RKO (cell line): ENCODE measurements around the gene EPGN.

Experiments
- DNase-seq: peaks from one replicate; pipeline ENCODE4 v3.0.0-alpha.2; 2016; ENCODE audit warnings: low spot score

EPGN gene

GRCh38 chr4:74308215-74308614 lies at the start of gene EPGN:
EPGN (plus strand) TSS chr4:74308470; CDS start chr4:74308534, 64 bp downstream.
- no peak for DNase-seq

GRCh38 chr4:74258963-74259362 lies 49.3 kb upstream of the EPGN start:
- no peak for DNase-seq

- DNase-seq, result no peak
Measured at GRCh38 chr4:74260036-74260435, 48.2 kb upstream of the EPGN start.

- no peak for DNase-seq
Measured at GRCh38 chr4:74262522-74262921, 45.7 kb upstream of the EPGN start.

GRCh38 chr4:74263551-74263950 lies 44.7 kb upstream of the EPGN start:
- DNase-seq, result no peak

- DNase-seq, result no peak
Measured at GRCh38 chr4:74266081-74266480, 42.2 kb upstream of the EPGN start.

- peak; percentile 18 for DNase-seq
Measured at GRCh38 chr4:74267998-74268606, 40.2 kb upstream of the EPGN start.

- no peak for DNase-seq
Measured at GRCh38 chr4:74268643-74269042, 39.6 kb upstream of the EPGN start.

- no peak for DNase-seq
Measured at GRCh38 chr4:74278490-74278889, 29.8 kb upstream of the EPGN start.

- DNase-seq, result no peak
Measured at GRCh38 chr4:74279716-74280115, 28.6 kb upstream of the EPGN start.

GRCh38 chr4:74282926-74283325 lies 25.3 kb upstream of the EPGN start:
- DNase-seq, result no peak

- DNase-seq, result no peak
Measured at GRCh38 chr4:74283614-74284013, 24.7 kb upstream of the EPGN start.

- no peak for DNase-seq
Measured at GRCh38 chr4:74284053-74284452, 24.2 kb upstream of the EPGN start.

- no peak for DNase-seq
Measured at GRCh38 chr4:74287164-74287563, 21.1 kb upstream of the EPGN start.

GRCh38 chr4:74287791-74288190 lies 20.5 kb upstream of the EPGN start:
- no peak for DNase-seq

GRCh38 chr4:74291471-74291870 lies 16.8 kb upstream of the EPGN start:
- DNase-seq, result no peak

- DNase-seq, result no peak
Measured at GRCh38 chr4:74292111-74292870, 16.0 kb upstream of the EPGN start.

- no peak for DNase-seq
Measured at GRCh38 chr4:74293558-74293957, 14.7 kb upstream of the EPGN start.

- DNase-seq, result no peak
Measured at GRCh38 chr4:74294681-74295080, 13.6 kb upstream of the EPGN start.

- no peak for DNase-seq
Measured at GRCh38 chr4:74297539-74297938, 10.7 kb upstream of the EPGN start.

GRCh38 chr4:74304095-74304625 lies 4.1 kb upstream of the EPGN start:
- DNase-seq, result no peak

GRCh38 chr4:74305000-74305399 lies 3.3 kb upstream of the EPGN start:
- DNase-seq, result no peak

- no peak for DNase-seq
Measured at GRCh38 chr4:74307170-74307569, 1.1 kb upstream of the EPGN start.

- DNase-seq, result no peak
Measured at GRCh38 chr4:74309223-74309622, 953 bp downstream of the EPGN start.
